SU-DHL-6 (cell line): ENCODE measurements around the gene GIMAP1.

Experiments
- H2AFZ ChIP-seq: fragments of 200-600 bp; sonication (generic); 2 replicates; pipeline ENCODE4 v1.6.1; 2014; ENCODE audit warnings: low read depth, mild to moderate bottlenecking, moderate library complexity, mixed read lengths, antibody characterized with exemption, low read length; ENCODE audit not compliant: severe bottlenecking
- H3F3A ChIP-seq: fragments of 200-600 bp; shearing (Covaris generic); 2 replicates; pipeline ENCODE4 v1.6.0; 2016; ENCODE audit warnings: antibody characterized with exemption, mild to moderate bottlenecking; ENCODE audit not compliant: insufficient read depth
- H3K27ac ChIP-seq: fragments of 200-600 bp; sonication (generic); 2 replicates; pipeline ENCODE4 v1.5.1; 2016; ENCODE audit warnings: low read depth, mild to moderate bottlenecking, low read length, moderate library complexity, mixed read lengths
- H3K27me3 ChIP-seq: fragments of 200-600 bp; sonication (generic), shearing (Covaris generic); 2 replicates; pipeline ENCODE4 v1.6.0; 2014; ENCODE audit warnings: mild to moderate bottlenecking, low read length
- H3K36me3 ChIP-seq: fragments of 200-600 bp; sonication (generic); 2 replicates; pipeline ENCODE4 v1.6.1; 2014; ENCODE audit warnings: mild to moderate bottlenecking, low read length, mixed read lengths
- H3K4me2 ChIP-seq: fragments of 300-600, 200-600 bp; shearing (Covaris generic), sonication (generic); 2 replicates; pipeline ENCODE4 v1.6.0; 2014; ENCODE audit warnings: low read length, low read depth, mild to moderate bottlenecking; ENCODE audit not compliant: poor library complexity, severe bottlenecking
- H3K4me3 ChIP-seq: fragments of 200-600 bp; sonication (generic); 2 replicates; pipeline ENCODE4 v1.5.1; 2014; ENCODE audit warnings: antibody characterized with exemption, low read length, mild to moderate bottlenecking, mixed read lengths; ENCODE audit not compliant: insufficient read depth, poor library complexity, severe bottlenecking
- H3K79me2 ChIP-seq: fragments of 200-600 bp; sonication (generic); 2 replicates; pipeline ENCODE4 v1.6.1; 2014; ENCODE audit warnings: mild to moderate bottlenecking, low read length, moderate library complexity; ENCODE audit not compliant: insufficient read depth
- H3K9ac ChIP-seq: fragments of 200-600 bp; sonication (generic); 2 replicates; pipeline ENCODE4 v1.7.0; 2014; ENCODE audit warnings: mild to moderate bottlenecking, low read length
- H3K9me2 ChIP-seq: fragments of 200-600 bp; sonication (generic); replicated peaks from 2 replicates; pipeline ENCODE4 v1.6.1; 2014; ENCODE audit warnings: low read length; ENCODE audit not compliant: insufficient read depth
- H3K9me3 ChIP-seq: fragments of 200-600 bp; sonication (generic); 2 replicates; pipeline ENCODE4 v1.6.1; 2014; ENCODE audit warnings: low read length, mixed read lengths; ENCODE audit not compliant: insufficient read depth
- H4K20me1 ChIP-seq: fragments of 200-600 bp; sonication (generic); 2 replicates; pipeline ENCODE4 v1.6.1; 2014; ENCODE audit warnings: low read depth, mild to moderate bottlenecking, antibody characterized with exemption, low read length, moderate library complexity, mixed read lengths
- CTCF ChIP-seq: fragments of 200-600 bp; sonication (generic); IDR thresholded peaks from one replicate; pipeline ENCODE4 v1.5.1; 2017; ENCODE audit warnings: antibody characterized with exemption, mild to moderate bottlenecking, low read length, moderate library complexity; ENCODE audit not compliant: insufficient read depth, poor library complexity, severe bottlenecking
- EZH2phosphoT487 ChIP-seq: fragments of 200-600 bp; sonication (generic), shearing (Covaris generic); conservative IDR thresholded peaks from 2 replicates; pipeline ENCODE4 v1.6.1; 2018; ENCODE audit warnings: mild to moderate bottlenecking, antibody characterized with exemption, low read length, moderate library complexity, mixed read lengths

GIMAP1 gene

GRCh38 chr7:150719960-150720891 is 3.8 kb downstream of the GIMAP1 start:
- Histone ChIP-seq H3K9ac (no peak overlapping the region), H3K36me3 (no peaks in the 10 kb centered on the region), H3K4me2 (no peak overlapping the region), H3K9me2 (no peaks in the 10 kb centered on the region), H3K79me2 (no peaks in the 10 kb centered on the region), H3F3A (no peaks in the 10 kb centered on the region), H2AFZ (no peak overlapping the region), H3K4me3 (no peak overlapping the region), H4K20me1 (no peaks in the 10 kb centered on the region), H3K9me3 (no peaks in the 10 kb centered on the region), H3K27ac (no peak overlapping the region), H3K27me3 (no peaks in the 10 kb centered on the region)
- TF ChIP-seq EZH2phosphoT487: no peak
- TF ChIP-seq CTCF: no peak

- Histone ChIP-seq H3K27ac (no peak overlapping the region), H3K9me3 (no peaks in the 10 kb centered on the region), H3K79me2 (no peaks in the 10 kb centered on the region), H3K9ac (no peak overlapping the region), H3K36me3 (no peaks in the 10 kb centered on the region), H3K4me2 (no peak overlapping the region), H3K27me3 (no peaks in the 10 kb centered on the region), H2AFZ (no peak overlapping the region), H3K4me3 (no peak overlapping the region), H4K20me1 (no peaks in the 10 kb centered on the region), H3F3A (no peaks in the 10 kb centered on the region), H3K9me2 (no peaks in the 10 kb centered on the region)
- TF ChIP-seq EZH2phosphoT487 (no peak), CTCF (no peak)
These were observed 5.6 kb downstream of the GIMAP1 start for GRCh38 chr7:150721970-150722373.

GRCh38 chr7:150722431-150722931 is 6.1 kb downstream of the GIMAP1 start:
- Histone ChIP-seq H3K9ac (no peak overlapping the region), H3K4me3 (no peak overlapping the region), H3K4me2 (no peak overlapping the region), H3F3A (no peaks in the 10 kb centered on the region), H3K9me3 (no peaks in the 10 kb centered on the region), H3K9me2 (no peaks in the 10 kb centered on the region), H3K36me3 (no peaks in the 10 kb centered on the region), H4K20me1 (no peaks in the 10 kb centered on the region), H3K27me3 (no peaks in the 10 kb centered on the region), H3K79me2 (no peaks in the 10 kb centered on the region), H2AFZ (no peak overlapping the region), H3K27ac (no peak overlapping the region)
- TF ChIP-seq CTCF (no peak), EZH2phosphoT487 (no peak)
